Measurements from ENCODE around the gene NR1I2.

GRCh38 chr3:119817583-119818363, 35.9 kb downstream of the NR1I2 start:
- TF ChIP-seq CTCF (IDR thresholded peaks at IDR 0.05; ENCODE audit: insufficient read depth, low read length) (no peak), GABPA (IDR thresholded peaks at IDR 0.05; ENCODE audit: low read depth) (no peak)
